HepG2 (cell line): ENCODE data around the gene ICAM5. TPM values are rescaled to one million over a fixed set of nuclear protein-coding genes. Genes with fewer than 3 reads are reported as not detected.

ENCODE experiments used
- ATAC-seq: fragments of 200-7000 bp; cut with Tn5 transposase; 3 replicates; pipeline ENCODE4 v1.9.1; 2020; ENCODE audit warnings: mild to moderate bottlenecking, moderate library complexity
- BruUV-seq: library from RNA; stranded (reverse); fragments of 400-500 nt; replicated peaks from 2 replicates; lab custom pipeline; 2021; lab: Mats Ljungman, UMichigan
- CTCF ChIA-PET: fragments of 300-600 bp; formaldehyde crosslinking; extraction: SDS; loops from one replicate; lab custom pipeline; 2021; ENCODE audit warnings: low total read pairs, inconsistent platforms, low intra/inter-chr PET ratio; lab: Yijun Ruan, JAX
- POLR2A ChIA-PET: fragments of 350-600 bp; sonication (Branson Sonifier 250); formaldehyde crosslinking; loops from one replicate; lab custom pipeline; 2020; ENCODE audit warnings: antibody characterized with exemption, inconsistent platforms; lab: Yijun Ruan, JAX
- DNase-seq: peaks from one replicate; pipeline ENCODE4 v3.0.0-alpha.2; 2015; ENCODE audit warnings: low spot score
- FAIRE-seq: peaks from 3 replicates; lab custom pipeline; 2011; peaks lifted over from hg19 to GRCh38; lab: Jason Lieb, UNC
- H2AFZ ChIP-seq: one replicate; pipeline ENCODE4 v1.6.1; 2011; ENCODE audit warnings: low read length, inconsistent platforms
- H3K27ac ChIP-seq: fragments of 300-600 bp; 3 replicates; pipeline ENCODE4 v1.8.0; 2011; ENCODE audit warnings: mixed run types, mild to moderate bottlenecking, mixed read lengths, low read length, inconsistent platforms; ENCODE audit not compliant: insufficient read depth; ENCODE audit errors: extremely low read length
- H3K27me3 ChIP-seq, 2 experiments: fragments of 200-600 bp in 1 of 2; 2 replicates in 1 of 2; 3 replicates in 1 of 2; pipeline versions ENCODE4 v1.6.0 to v1.8.0; 2011; ENCODE audit warnings: low read length in 2 of 2, mild to moderate bottlenecking in 2 of 2, moderate library complexity in 2 of 2, inconsistent platforms in 1 of 2; ENCODE audit not compliant: insufficient read depth in 2 of 2, control insufficient read depth in 1 of 2
- H3K36me3 ChIP-seq, 2 experiments: fragments of 200-600 bp in 1 of 2; replicated peaks in 1 of 2; 2 replicates in 1 of 2; 3 replicates in 1 of 2; pipeline versions ENCODE4 v1.5.1 to v1.8.0; 2011; ENCODE audit warnings: low read length in 2 of 2, inconsistent platforms in 1 of 2; ENCODE audit not compliant: insufficient read depth in 2 of 2, control insufficient read depth in 1 of 2
- H3K4me1 ChIP-seq: 2 replicates; pipeline ENCODE4 v1.5.1; 2012; ENCODE audit warnings: low read length, inconsistent platforms; ENCODE audit not compliant: insufficient read depth
- H3K4me2 ChIP-seq: 2 replicates; pipeline ENCODE4 v1.6.0; 2011; ENCODE audit warnings: low read depth, low read length, inconsistent platforms
- H3K4me3 ChIP-seq, 3 experiments: fragments of 200-600 bp in 1 of 3; sonication (generic), shearing (Covaris generic) in 1 of 3; replicated peaks in 1 of 3; 2 replicates each; pipeline ENCODE4 v1.5.1; 2011 to 2016; ENCODE audit warnings: low read length in 3 of 3, inconsistent platforms in 2 of 3, low read depth in 2 of 3, mild to moderate bottlenecking in 2 of 3, control low read depth in 1 of 3, mixed read lengths in 1 of 3; ENCODE audit not compliant: insufficient read depth in 1 of 3
- H3K79me2 ChIP-seq: one replicate; pipeline ENCODE4 v1.6.1; 2011; ENCODE audit warnings: low read length, inconsistent platforms; ENCODE audit not compliant: insufficient read depth
- H3K9ac ChIP-seq: 2 replicates; pipeline ENCODE4 v1.6.0; 2011; ENCODE audit warnings: mild to moderate bottlenecking, low read depth, low read length, inconsistent platforms; ENCODE audit not compliant: insufficient read depth
- H3K9me3 ChIP-seq: 2 replicates; pipeline ENCODE4 v1.5.1; 2012; ENCODE audit warnings: mild to moderate bottlenecking, low read length
- H4K20me1 ChIP-seq: 2 replicates; pipeline ENCODE4 v1.6.0; 2011; ENCODE audit warnings: inconsistent platforms, mild to moderate bottlenecking, low read length, moderate library complexity; ENCODE audit not compliant: insufficient read depth
- BRD4 ChIP-seq: sonication (generic); formaldehyde crosslinking; IDR thresholded peaks from 2 replicates; pipeline ENCODE4 v1.4.0; 2020; ENCODE audit warnings: missing genetic modification reagents
- ESRRA ChIP-seq: sonication (generic); formaldehyde crosslinking; IDR thresholded peaks from 2 replicates; pipeline ENCODE4 v1.5.1; 2020; ENCODE audit warnings: mild to moderate bottlenecking, low read depth, missing genetic modification reagents
- GTF3A ChIP-seq: sonication (generic); formaldehyde crosslinking; conservative IDR thresholded peaks from 2 replicates; pipeline ENCODE4 v1.4.0; 2020; ENCODE audit warnings: mild to moderate bottlenecking, missing genetic modification reagents
- JARID2 ChIP-seq: sonication (generic); formaldehyde crosslinking; IDR thresholded peaks from 2 replicates; pipeline ENCODE4 v1.8.1; 2023; ENCODE audit warnings: missing genetic modification reagents, inconsistent platforms; ENCODE audit not compliant: insufficient replicate concordance
- ZFY ChIP-seq: sonication (generic); formaldehyde crosslinking; IDR thresholded peaks from 2 replicates; pipeline ENCODE4 v1.4.0; 2020; ENCODE audit warnings: missing genetic modification reagents
- ZNF143 ChIP-seq: sonication (generic); formaldehyde crosslinking; IDR thresholded peaks from 2 replicates; pipeline ENCODE4 v1.4.0; 2020; ENCODE audit warnings: missing genetic modification reagents
- ZNF264 ChIP-seq: sonication (generic); formaldehyde crosslinking; IDR thresholded peaks from 2 replicates; pipeline ENCODE4 v1.4.0; 2020; ENCODE audit warnings: missing genetic modification reagents
- ZNF33B ChIP-seq: sonication (generic); formaldehyde crosslinking; IDR thresholded peaks from 2 replicates; pipeline ENCODE4 v1.5.1; 2020; ENCODE audit warnings: mild to moderate bottlenecking, missing genetic modification reagents
- ZNF616 ChIP-seq: sonication (generic); formaldehyde crosslinking; IDR thresholded peaks from 2 replicates; pipeline ENCODE4 v1.5.0; 2020; ENCODE audit warnings: low read depth, mild to moderate bottlenecking, missing genetic modification reagents
- ZNF879 ChIP-seq: sonication (generic); formaldehyde crosslinking; IDR thresholded peaks from 2 replicates; pipeline ENCODE4 v1.8.1; 2023; ENCODE audit warnings: missing genetic modification reagents
- WGBS: methylation state at CpG from one replicate; pipeline ENCODE4 v1.1.6; 2017; ENCODE audit warnings: low lambda C conversion rate; 5-methylcytosine and 5-hydroxymethylcytosine counted together
- in situ Hi-C: cut with HindIII; loops from 2 replicates; pipeline ENCODE4 v1.10.0; 2017; ENCODE audit warnings: low pct_unique_long_range_greater_than_20kb; ENCODE audit not compliant: extremely low pct_ligation_motif_present
- intact Hi-C: fragments of 100-400 bp; cut with micrococcal nuclease; formaldehyde crosslinking; loops from one replicate; pipeline ENCODE4 v1.10.0; 2022; ENCODE audit not compliant: unreplicated experiment
- polyA plus RNA-seq, 8 experiments: library from polyadenylated mRNA; depleted of rRNA in 3 of 8; stranded (reverse) in 7 of 8; unstranded in 1 of 8; fragments of >200 nt; fragmentation: Illumina TruSeq in 4 of 8; extraction: Trizol in 4 of 8; gene quantifications; 2 replicates each; pipeline versions ENCODE4 v1.2.1 to v1.2.3, GENCODE V29; 2011 to 2016; ENCODE audit warnings: low read depth in 4 of 8, missing spikeins in 1 of 8, mixed read lengths in 1 of 8; ENCODE audit not compliant: insufficient read depth in 1 of 8
- total RNA-seq, 5 experiments: library from RNA; depleted of rRNA; stranded (reverse); fragments of >200 nt; fragmentation: Illumina TruSeq; extraction: Trizol; gene quantifications; 2 replicates each; pipeline ENCODE4 v1.2.3, GENCODE V29; 2016; ENCODE audit warnings: low read depth in 1 of 5
- TF ChIP-seq, protein P1 (sequence below): sonication (generic); formaldehyde crosslinking; IDR thresholded peaks from 2 replicates; pipeline ENCODE4 v1.8.1; 2022; ENCODE audit warnings: low read depth, mild to moderate bottlenecking, missing genetic modification reagents
- TF ChIP-seq, protein P2 (sequence below): sonication (generic); formaldehyde crosslinking; IDR thresholded peaks from 2 replicates; pipeline ENCODE4 v1.4.0; 2020; ENCODE audit warnings: missing genetic modification reagents
- TF ChIP-seq, protein P3 (sequence below): sonication (generic); formaldehyde crosslinking; IDR thresholded peaks from 2 replicates; pipeline ENCODE4 v1.4.0; 2020; ENCODE audit warnings: missing genetic modification reagents

Gene ICAM5
- total and polyA plus RNA-seq, 2 of the 13 experiments (the other 11 are each of a cell fraction or from before 2014, with no cell fraction given): 0.46 to 1.6 TPM

DNA sequence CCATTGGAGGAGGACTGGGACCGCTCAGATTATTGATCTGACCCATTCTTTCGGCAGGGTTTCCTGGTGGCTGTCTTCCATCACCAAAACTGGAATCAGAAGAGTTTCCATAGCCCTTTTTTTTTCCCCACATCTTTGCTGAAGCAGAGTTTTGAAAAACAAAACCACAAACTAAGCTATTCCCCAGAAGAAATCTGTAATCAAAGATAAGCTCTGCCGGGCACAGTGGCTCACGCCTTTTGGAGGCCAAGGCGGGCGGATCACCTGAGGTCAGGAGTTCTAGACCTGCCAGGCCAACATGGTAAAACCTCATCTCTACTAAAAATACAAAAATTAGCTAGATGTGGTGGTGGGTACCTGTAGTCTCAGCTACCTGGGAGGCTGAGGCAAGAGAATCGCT is 23.0 kb upstream of the ICAM5 start:
- no peaks in the 10 kb centered on the region for H3K36me3 ChIP-seq
- no peak overlapping the region for H3K27ac ChIP-seq
- H3K4me3 ChIP-seq: no peak overlapping the region
- peaks cover 13% of the 10 kb centered on the region for H3K79me2 ChIP-seq
- no peaks in the 10 kb centered on the region for H4K20me1 ChIP-seq
- H3K27me3 ChIP-seq: no peaks in the 10 kb centered on the region
- 59% methylated on average over 7 of the region's 7 CpGs for WGBS
- intact Hi-C loops: no loop called here
- ATAC-seq: no peak
- CTCF ChIA-PET: no interaction called here
- POLR2A ChIA-PET: no interaction called here
- no peak for FAIRE-seq
- no peak overlapping the region for H2AFZ ChIP-seq
- no TSS peak for BruUV-seq
- H3K4me1 ChIP-seq: peaks cover 48% of the 10 kb centered on the region
- no peaks in the 10 kb centered on the region for H3K9me3 ChIP-seq
- no peak for DNase-seq
- in situ Hi-C loops: no loop called here
- H3K9ac ChIP-seq: no peak overlapping the region
- no peak overlapping the region for H3K4me2 ChIP-seq
- TF ChIP-seq, protein P1, sequence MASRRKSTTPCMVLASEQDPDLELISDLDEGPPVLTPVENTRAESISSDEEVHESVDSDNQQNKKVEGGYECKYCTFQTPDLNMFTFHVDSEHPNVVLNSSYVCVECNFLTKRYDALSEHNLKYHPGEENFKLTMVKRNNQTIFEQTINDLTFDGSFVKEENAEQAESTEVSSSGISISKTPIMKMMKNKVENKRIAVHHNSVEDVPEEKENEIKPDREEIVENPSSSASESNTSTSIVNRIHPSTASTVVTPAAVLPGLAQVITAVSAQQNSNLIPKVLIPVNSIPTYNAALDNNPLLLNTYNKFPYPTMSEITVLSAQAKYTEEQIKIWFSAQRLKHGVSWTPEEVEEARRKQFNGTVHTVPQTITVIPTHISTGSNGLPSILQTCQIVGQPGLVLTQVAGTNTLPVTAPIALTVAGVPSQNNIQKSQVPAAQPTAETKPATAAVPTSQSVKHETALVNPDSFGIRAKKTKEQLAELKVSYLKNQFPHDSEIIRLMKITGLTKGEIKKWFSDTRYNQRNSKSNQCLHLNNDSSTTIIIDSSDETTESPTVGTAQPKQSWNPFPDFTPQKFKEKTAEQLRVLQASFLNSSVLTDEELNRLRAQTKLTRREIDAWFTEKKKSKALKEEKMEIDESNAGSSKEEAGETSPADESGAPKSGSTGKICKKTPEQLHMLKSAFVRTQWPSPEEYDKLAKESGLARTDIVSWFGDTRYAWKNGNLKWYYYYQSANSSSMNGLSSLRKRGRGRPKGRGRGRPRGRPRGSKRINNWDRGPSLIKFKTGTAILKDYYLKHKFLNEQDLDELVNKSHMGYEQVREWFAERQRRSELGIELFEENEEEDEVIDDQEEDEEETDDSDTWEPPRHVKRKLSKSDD: no peak
- TF ChIP-seq ESRRA (CRISPR knock-in tag): no peak
- TF ChIP-seq, protein P2, sequence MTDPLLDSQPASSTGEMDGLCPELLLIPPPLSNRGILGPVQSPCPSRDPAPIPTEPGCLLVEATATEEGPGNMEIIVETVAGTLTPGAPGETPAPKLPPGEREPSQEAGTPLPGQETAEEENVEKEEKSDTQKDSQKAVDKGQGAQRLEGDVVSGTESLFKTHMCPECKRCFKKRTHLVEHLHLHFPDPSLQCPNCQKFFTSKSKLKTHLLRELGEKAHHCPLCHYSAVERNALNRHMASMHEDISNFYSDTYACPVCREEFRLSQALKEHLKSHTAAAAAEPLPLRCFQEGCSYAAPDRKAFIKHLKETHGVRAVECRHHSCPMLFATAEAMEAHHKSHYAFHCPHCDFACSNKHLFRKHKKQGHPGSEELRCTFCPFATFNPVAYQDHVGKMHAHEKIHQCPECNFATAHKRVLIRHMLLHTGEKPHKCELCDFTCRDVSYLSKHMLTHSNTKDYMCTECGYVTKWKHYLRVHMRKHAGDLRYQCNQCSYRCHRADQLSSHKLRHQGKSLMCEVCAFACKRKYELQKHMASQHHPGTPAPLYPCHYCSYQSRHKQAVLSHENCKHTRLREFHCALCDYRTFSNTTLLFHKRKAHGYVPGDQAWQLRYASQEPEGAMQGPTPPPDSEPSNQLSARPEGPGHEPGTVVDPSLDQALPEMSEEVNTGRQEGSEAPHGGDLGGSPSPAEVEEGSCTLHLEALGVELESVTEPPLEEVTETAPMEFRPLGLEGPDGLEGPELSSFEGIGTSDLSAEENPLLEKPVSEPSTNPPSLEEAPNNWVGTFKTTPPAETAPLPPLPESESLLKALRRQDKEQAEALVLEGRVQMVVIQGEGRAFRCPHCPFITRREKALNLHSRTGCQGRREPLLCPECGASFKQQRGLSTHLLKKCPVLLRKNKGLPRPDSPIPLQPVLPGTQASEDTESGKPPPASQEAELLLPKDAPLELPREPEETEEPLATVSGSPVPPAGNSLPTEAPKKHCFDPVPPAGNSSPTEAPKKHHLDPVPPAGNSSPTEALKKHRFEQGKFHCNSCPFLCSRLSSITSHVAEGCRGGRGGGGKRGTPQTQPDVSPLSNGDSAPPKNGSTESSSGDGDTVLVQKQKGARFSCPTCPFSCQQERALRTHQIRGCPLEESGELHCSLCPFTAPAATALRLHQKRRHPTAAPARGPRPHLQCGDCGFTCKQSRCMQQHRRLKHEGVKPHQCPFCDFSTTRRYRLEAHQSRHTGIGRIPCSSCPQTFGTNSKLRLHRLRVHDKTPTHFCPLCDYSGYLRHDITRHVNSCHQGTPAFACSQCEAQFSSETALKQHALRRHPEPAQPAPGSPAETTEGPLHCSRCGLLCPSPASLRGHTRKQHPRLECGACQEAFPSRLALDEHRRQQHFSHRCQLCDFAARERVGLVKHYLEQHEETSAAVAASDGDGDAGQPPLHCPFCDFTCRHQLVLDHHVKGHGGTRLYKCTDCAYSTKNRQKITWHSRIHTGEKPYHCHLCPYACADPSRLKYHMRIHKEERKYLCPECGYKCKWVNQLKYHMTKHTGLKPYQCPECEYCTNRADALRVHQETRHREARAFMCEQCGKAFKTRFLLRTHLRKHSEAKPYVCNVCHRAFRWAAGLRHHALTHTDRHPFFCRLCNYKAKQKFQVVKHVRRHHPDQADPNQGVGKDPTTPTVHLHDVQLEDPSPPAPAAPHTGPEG (CRISPR knock-in tag): no peak
- no peak for TF ChIP-seq GTF3A
- TF ChIP-seq JARID2 (CRISPR knock-in tag): no peak
- no peak for TF ChIP-seq ZNF33B (CRISPR knock-in tag)
- TF ChIP-seq ZNF616 (CRISPR knock-in tag): no peak
- TF ChIP-seq, protein P3, sequence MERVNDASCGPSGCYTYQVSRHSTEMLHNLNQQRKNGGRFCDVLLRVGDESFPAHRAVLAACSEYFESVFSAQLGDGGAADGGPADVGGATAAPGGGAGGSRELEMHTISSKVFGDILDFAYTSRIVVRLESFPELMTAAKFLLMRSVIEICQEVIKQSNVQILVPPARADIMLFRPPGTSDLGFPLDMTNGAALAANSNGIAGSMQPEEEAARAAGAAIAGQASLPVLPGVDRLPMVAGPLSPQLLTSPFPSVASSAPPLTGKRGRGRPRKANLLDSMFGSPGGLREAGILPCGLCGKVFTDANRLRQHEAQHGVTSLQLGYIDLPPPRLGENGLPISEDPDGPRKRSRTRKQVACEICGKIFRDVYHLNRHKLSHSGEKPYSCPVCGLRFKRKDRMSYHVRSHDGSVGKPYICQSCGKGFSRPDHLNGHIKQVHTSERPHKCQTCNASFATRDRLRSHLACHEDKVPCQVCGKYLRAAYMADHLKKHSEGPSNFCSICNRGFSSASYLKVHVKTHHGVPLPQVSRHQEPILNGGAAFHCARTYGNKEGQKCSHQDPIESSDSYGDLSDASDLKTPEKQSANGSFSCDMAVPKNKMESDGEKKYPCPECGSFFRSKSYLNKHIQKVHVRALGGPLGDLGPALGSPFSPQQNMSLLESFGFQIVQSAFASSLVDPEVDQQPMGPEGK (CRISPR knock-in tag): no peak
- no peak for TF ChIP-seq ZNF143 (CRISPR knock-in tag)
- no peak for TF ChIP-seq ZFY (CRISPR knock-in tag)
- no peak for TF ChIP-seq ZNF264 (CRISPR knock-in tag)
- TF ChIP-seq ZNF879 (CRISPR knock-in tag): no peak
- no peak for TF ChIP-seq BRD4 (CRISPR knock-in tag)
